BJ (cell line): ENCODE data around the gene GALR3. TPM values are rescaled to one million over a fixed set of nuclear protein-coding genes. Genes with fewer than 3 reads are reported as not detected.

Experiments used
- CTCF ChIA-PET: fragments of 350-600 bp; formaldehyde crosslinking; extraction: SDS; loops from one replicate; lab custom pipeline; 2021; ENCODE audit warnings: antibody characterized with exemption, inconsistent platforms; lab: Yijun Ruan, JAX
- POLR2A ChIA-PET: fragments of 300-600 bp; sonication (Branson Sonifier 250); formaldehyde crosslinking; extraction: SDS; loops from one replicate; lab custom pipeline; 2021; ENCODE audit warnings: antibody characterized with exemption; lab: Charles Lee
- DNase-seq: peaks from one replicate; pipeline ENCODE4 v3.0.0-alpha.2; 2011; ENCODE audit warnings: low read depth
- H3K27me3 ChIP-seq: 2 replicates; pipeline ENCODE4 v1.6.0; 2011; ENCODE audit warnings: low read length; ENCODE audit not compliant: control insufficient read depth, insufficient read depth
- H3K36me3 ChIP-seq: 2 replicates; pipeline ENCODE4 v1.5.1; 2011; ENCODE audit warnings: low read length; ENCODE audit not compliant: control insufficient read depth, insufficient read depth
- H3K4me3 ChIP-seq: 2 replicates; pipeline ENCODE4 v1.5.1; 2011; ENCODE audit warnings: low read depth, mild to moderate bottlenecking, control low read depth, low read length
- CTCF ChIP-seq: IDR thresholded peaks from 2 replicates; pipeline ENCODE4 v1.5.1; 2011; ENCODE audit warnings: low read depth, mild to moderate bottlenecking, control low read depth, inconsistent platforms, low read length, moderate library complexity; ENCODE audit not compliant: insufficient read depth
- polyA plus RNA-seq: library from polyadenylated mRNA; depleted of rRNA; stranded (reverse); fragments of >200 nt; gene quantifications from 2 replicates; pipeline ENCODE4 v1.2.3, GENCODE V29; 2011

Gene GALR3
- polyA plus RNA-seq, 1 experiment, result not detected

GRCh38 chr22:37831472-37831871 is 8.3 kb downstream of the GALR3 start:
- H3K4me3 ChIP-seq, result no peak overlapping the region
- no peak for DNase-seq
- no peaks in the 10 kb centered on the region for H3K27me3 ChIP-seq
- POLR2A ChIA-PET, result no interaction called here
- CTCF ChIA-PET, result interaction anchor here (1.2 to 1.4 kb wide), 3 partner anchors 10 to 16 kb away, joined by 3 to 4 read pairs (median 3); no protein-coding TSS in a partner anchor
- peaks cover 35% of the 10 kb centered on the region for H3K36me3 ChIP-seq
- TF ChIP-seq CTCF, result no peak

- ChIA-PET POLR2A (interaction anchor here (0.5 kb wide), 1 partner anchor 77 kb away, joined by 4 read pairs; no protein-coding TSS in a partner anchor), CTCF (interaction anchor here (1.0 to 1.4 kb wide), 2 partner anchors 15 to 31 kb away, joined by 3 to 4 read pairs; no protein-coding TSS in a partner anchor)
- no peak for DNase-seq
- peaks cover 35% of the 10 kb centered on the region for H3K36me3 ChIP-seq
- H3K27me3 ChIP-seq, result no peaks in the 10 kb centered on the region
- no peak overlapping the region for H3K4me3 ChIP-seq
- no peak for TF ChIP-seq CTCF
These were observed 9.1 kb downstream of the GALR3 start for GRCh38 chr22:37832022-37832857.

- no peak for DNase-seq
- peaks cover 5% of the 10 kb centered on the region for H3K36me3 ChIP-seq
- H3K4me3 ChIP-seq, result no peak overlapping the region
- H3K27me3 ChIP-seq, result no peaks in the 10 kb centered on the region
- ChIA-PET POLR2A (no interaction called here), CTCF (interaction anchor here (0.9 to 1.6 kb wide), 3 partner anchors 12 to 25 kb away, joined by 3 to 5 read pairs (median 3); no protein-coding TSS in a partner anchor)
- TF ChIP-seq CTCF, result no peak
These were observed 19.0 kb downstream of the GALR3 start for GRCh38 chr22:37842015-37842793.

GRCh38 chr22:37843741-37844089 is 20.5 kb downstream of the GALR3 start:
- POLR2A ChIA-PET, result no interaction called here

More at GRCh38 chr22:37843741-37844089, 20.5 kb downstream of the GALR3 start:
- no peak for DNase-seq
- H3K4me3 ChIP-seq, result peak overlapping the region; percentile 68
- H3K27me3 ChIP-seq, result no peaks in the 10 kb centered on the region
- no peak for TF ChIP-seq CTCF
- CTCF ChIA-PET, result interaction anchor here (0.6 to 1.7 kb wide), 3 partner anchors 18 to 200 kb away, joined by 3 to 14 read pairs (median 4); no protein-coding TSS in a partner anchor
- H3K36me3 ChIP-seq, result no peaks in the 10 kb centered on the region
